ENCODE measurements around the gene PFKFB1. TPM values are rescaled to one million over a fixed set of nuclear protein-coding genes. Genes with fewer than 3 reads are reported as not detected.

Gene PFKFB1
- total and polyA plus RNA-seq, 4 donors, result 2.9 to 19.2 (median 7.3) TPM

DNA sequence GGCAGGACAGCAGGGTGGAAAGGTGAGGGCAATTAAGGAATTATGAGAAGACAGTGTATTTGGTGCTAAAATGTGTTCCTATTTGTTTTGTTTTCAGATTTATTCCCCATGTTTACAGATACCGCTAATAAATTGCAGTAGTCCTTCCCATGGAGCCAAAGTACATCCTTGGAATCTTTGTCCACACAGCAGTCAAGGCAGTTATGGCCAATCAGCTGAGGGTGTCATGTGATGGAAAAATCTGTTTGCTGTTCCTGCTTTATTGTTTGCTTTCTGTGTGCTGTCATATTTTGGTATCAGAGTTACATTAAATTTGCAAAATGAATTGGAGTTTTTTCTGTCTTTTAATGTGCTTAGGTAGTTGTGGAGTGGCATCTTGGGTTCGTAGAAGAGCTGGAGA is 62.9 kb downstream of the PFKFB1 start:
- no peak overlapping the region for H3K9ac ChIP-seq (ENCODE audit: low read depth in 1 of 2, low read length in 2 of 2)
- TF ChIP-seq HNF4A (conservative IDR thresholded peaks at IDR 0.05) (no peak), YY1 (IDR thresholded peaks at IDR 0.05) (no peak), FOXA1 (IDR thresholded peaks at IDR 0.05) (no peak), EGR1 (IDR thresholded peaks at IDR 0.05; ENCODE audit: low read depth in 2 of 2) (no peak)
- TF ChIP-seq, protein P1, sequence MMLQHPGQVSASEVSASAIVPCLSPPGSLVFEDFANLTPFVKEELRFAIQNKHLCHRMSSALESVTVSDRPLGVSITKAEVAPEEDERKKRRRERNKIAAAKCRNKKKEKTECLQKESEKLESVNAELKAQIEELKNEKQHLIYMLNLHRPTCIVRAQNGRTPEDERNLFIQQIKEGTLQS (IDR thresholded peaks at IDR 0.05), result no peak
- WGBS, result 58% methylated on average over 2 of the region's 2 CpGs
- H3K4me3 ChIP-seq (ENCODE audit: low read depth in 1 of 3, low read length in 3 of 3), result no peak overlapping the region
- no peak for DNase-seq (ENCODE audit: low spot score)
- no peaks in the 10 kb centered on the region for H3K4me1 ChIP-seq (ENCODE audit: control insufficient read depth in 4 of 4, insufficient read depth in 4 of 4, low read length in 3 of 4)
- H3K27ac ChIP-seq (ENCODE audit: low read depth in 1 of 2, low read length in 2 of 2), result no peak overlapping the region
- peaks cover 0 to 20% (median 15%) of the 10 kb centered on the region in 4 donors for H3K36me3 ChIP-seq (ENCODE audit: control insufficient read depth in 4 of 4, insufficient read depth in 3 of 4, low read depth in 1 of 4, low read length in 3 of 4)
- peaks cover 0 to 3% (median 1%) of the 10 kb centered on the region in 4 donors for H3K9me3 ChIP-seq (ENCODE audit: control insufficient read depth in 4 of 4, low read length in 3 of 4)
- H3K27me3 ChIP-seq (ENCODE audit: control insufficient read depth in 4 of 4, insufficient read depth in 4 of 4, low read length in 3 of 4), result peaks cover 0 to 3% (median 0%) of the 10 kb centered on the region in 4 donors

DNA sequence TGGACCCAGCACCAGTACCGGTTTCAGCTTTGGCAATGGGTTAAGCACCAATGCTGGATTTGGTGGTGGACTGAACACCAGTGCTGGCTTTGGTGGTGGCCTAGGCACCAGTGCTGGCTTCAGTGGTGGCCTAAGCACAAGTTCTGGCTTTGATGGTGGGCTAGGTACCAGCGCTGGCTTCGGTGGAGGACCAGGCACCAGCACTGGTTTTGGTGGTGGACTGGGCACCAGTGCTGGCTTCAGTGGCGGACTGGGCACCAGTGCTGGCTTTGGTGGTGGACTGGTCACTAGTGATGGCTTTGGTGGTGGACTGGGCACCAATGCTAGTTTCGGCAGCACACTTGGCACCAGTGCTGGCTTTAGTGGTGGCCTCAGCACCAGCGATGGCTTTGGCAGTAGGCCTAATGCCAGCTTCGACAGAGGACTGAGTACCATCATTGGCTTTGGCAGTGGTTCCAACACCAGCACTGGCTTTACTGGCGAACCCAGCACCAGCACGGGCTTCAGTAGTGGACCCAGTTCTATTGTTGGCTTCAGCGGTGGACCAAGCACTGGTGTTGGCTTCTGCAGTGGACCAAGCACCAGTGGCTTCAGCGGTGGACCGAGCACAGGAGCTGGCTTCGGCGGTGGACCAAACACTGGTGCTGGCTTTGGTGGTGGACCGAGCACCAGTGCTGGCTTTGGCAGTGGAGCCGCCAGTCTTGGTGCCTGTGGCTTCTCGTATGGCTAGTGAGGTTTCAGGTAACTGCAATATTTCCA is 63.5 kb downstream of the PFKFB1 start:
- no peak for DNase-seq (ENCODE audit: low spot score)
- H3K36me3 ChIP-seq (ENCODE audit: control insufficient read depth in 4 of 4, insufficient read depth in 3 of 4, low read depth in 1 of 4, low read length in 3 of 4), result peaks cover 0 to 18% (median 15%) of the 10 kb centered on the region in 4 donors
- H3K4me3 ChIP-seq (ENCODE audit: low read depth in 1 of 3, low read length in 3 of 3), result no peak overlapping the region
- H3K9ac ChIP-seq (ENCODE audit: low read depth in 1 of 2, low read length in 2 of 2), result no peak overlapping the region
- no peak for TF ChIP-seq JUND (IDR thresholded peaks at IDR 0.05)
- TF ChIP-seq, protein P1 (IDR thresholded peaks at IDR 0.05), result no peak
- TF ChIP-seq YY1 (IDR thresholded peaks at IDR 0.05), result no peak
- TF ChIP-seq FOXA1 (IDR thresholded peaks at IDR 0.05), result no peak
- no peak for TF ChIP-seq SP1 (IDR thresholded peaks at IDR 0.05)
- no peak for TF ChIP-seq GABPA (IDR thresholded peaks at IDR 0.05 in 1 of 2, conservative IDR thresholded peaks at IDR 0.05 in 1 of 2)
- TF ChIP-seq EGR1 (IDR thresholded peaks at IDR 0.05; ENCODE audit: low read depth in 2 of 2), result no peak
- TF ChIP-seq MAX (IDR thresholded peaks at IDR 0.05), result no peak
- TF ChIP-seq, protein P2, sequence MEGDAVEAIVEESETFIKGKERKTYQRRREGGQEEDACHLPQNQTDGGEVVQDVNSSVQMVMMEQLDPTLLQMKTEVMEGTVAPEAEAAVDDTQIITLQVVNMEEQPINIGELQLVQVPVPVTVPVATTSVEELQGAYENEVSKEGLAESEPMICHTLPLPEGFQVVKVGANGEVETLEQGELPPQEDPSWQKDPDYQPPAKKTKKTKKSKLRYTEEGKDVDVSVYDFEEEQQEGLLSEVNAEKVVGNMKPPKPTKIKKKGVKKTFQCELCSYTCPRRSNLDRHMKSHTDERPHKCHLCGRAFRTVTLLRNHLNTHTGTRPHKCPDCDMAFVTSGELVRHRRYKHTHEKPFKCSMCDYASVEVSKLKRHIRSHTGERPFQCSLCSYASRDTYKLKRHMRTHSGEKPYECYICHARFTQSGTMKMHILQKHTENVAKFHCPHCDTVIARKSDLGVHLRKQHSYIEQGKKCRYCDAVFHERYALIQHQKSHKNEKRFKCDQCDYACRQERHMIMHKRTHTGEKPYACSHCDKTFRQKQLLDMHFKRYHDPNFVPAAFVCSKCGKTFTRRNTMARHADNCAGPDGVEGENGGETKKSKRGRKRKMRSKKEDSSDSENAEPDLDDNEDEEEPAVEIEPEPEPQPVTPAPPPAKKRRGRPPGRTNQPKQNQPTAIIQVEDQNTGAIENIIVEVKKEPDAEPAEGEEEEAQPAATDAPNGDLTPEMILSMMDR (IDR thresholded peaks at IDR 0.05; ENCODE audit: low read depth, low read length, missing input control), result no peak
- TF ChIP-seq RAD21 (IDR thresholded peaks at IDR 0.05), result no peak
- H3K27me3 ChIP-seq (ENCODE audit: control insufficient read depth in 4 of 4, insufficient read depth in 4 of 4, low read length in 3 of 4), result peaks cover 0 to 3% (median 0%) of the 10 kb centered on the region in 4 donors
- no peak overlapping the region for H3K27ac ChIP-seq (ENCODE audit: low read depth in 1 of 2, low read length in 2 of 2)
- peaks cover 0 to 3% (median 1%) of the 10 kb centered on the region in 4 donors for H3K9me3 ChIP-seq (ENCODE audit: control insufficient read depth in 4 of 4, low read length in 3 of 4)
- no peaks in the 10 kb centered on the region for H3K4me1 ChIP-seq (ENCODE audit: control insufficient read depth in 4 of 4, insufficient read depth in 4 of 4, low read length in 3 of 4)
- WGBS, result 94% methylated on average over 17 of the region's 17 CpGs

DNA sequence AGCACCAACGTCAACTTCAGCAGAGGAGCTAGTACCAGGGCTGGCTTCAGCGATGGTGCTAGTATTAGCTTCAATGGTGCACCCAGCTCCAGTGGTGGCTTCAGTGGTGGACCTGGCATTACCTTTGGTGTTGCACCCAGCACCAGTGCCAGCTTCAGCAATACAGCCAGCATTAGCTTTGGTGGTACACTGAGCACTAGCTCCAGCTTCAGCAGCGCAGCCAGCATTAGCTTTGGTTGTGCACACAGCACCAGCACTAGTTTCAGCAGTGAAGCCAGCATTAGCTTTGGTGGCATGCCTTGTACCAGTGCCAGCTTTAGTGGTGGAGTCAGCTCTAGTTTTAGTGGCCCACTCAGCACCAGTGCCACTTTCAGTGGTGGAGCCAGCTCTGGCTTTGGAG is 65.1 kb downstream of the PFKFB1 start:
- TF ChIP-seq REST (IDR thresholded peaks at IDR 0.05), result no peak
- no peak for TF ChIP-seq HNF4A (conservative IDR thresholded peaks at IDR 0.05)
- TF ChIP-seq, protein P3, sequence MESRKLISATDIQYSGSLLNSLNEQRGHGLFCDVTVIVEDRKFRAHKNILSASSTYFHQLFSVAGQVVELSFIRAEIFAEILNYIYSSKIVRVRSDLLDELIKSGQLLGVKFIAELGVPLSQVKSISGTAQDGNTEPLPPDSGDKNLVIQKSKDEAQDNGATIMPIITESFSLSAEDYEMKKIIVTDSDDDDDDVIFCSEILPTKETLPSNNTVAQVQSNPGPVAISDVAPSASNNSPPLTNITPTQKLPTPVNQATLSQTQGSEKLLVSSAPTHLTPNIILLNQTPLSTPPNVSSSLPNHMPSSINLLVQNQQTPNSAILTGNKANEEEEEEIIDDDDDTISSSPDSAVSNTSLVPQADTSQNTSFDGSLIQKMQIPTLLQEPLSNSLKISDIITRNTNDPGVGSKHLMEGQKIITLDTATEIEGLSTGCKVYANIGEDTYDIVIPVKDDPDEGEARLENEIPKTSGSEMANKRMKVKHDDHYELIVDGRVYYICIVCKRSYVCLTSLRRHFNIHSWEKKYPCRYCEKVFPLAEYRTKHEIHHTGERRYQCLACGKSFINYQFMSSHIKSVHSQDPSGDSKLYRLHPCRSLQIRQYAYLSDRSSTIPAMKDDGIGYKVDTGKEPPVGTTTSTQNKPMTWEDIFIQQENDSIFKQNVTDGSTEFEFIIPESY (IDR thresholded peaks at IDR 0.05), result no peak
- TF ChIP-seq SP1 (IDR thresholded peaks at IDR 0.05), result no peak
- no peak for TF ChIP-seq JUND (IDR thresholded peaks at IDR 0.05)
- TF ChIP-seq RXRA (IDR thresholded peaks at IDR 0.05), result no peak
- no peak for TF ChIP-seq HNF4G (IDR thresholded peaks at IDR 0.05)
- TF ChIP-seq FOXA2 (IDR thresholded peaks at IDR 0.05), result no peak
- no peak for TF ChIP-seq TAF1 (conservative IDR thresholded peaks at IDR 0.05)
- no peak for TF ChIP-seq MAX (IDR thresholded peaks at IDR 0.05)
- no peak for TF ChIP-seq FOXA1 (IDR thresholded peaks at IDR 0.05)
- TF ChIP-seq EGR1 (IDR thresholded peaks at IDR 0.05; ENCODE audit: low read depth in 2 of 2), result no peak
- TF ChIP-seq, protein P1 (IDR thresholded peaks at IDR 0.05), result no peak
- Histone ChIP-seq H3K36me3 (ENCODE audit: control insufficient read depth in 4 of 4, insufficient read depth in 3 of 4, low read depth in 1 of 4, low read length in 3 of 4) (peaks cover 0 to 14% (median 11%) of the 10 kb centered on the region in 4 donors), H3K9ac (ENCODE audit: low read depth in 1 of 2, low read length in 2 of 2) (no peak overlapping the region), H3K4me3 (ENCODE audit: low read depth in 1 of 3, low read length in 3 of 3) (no peak overlapping the region), H3K27ac (ENCODE audit: low read depth in 1 of 2, low read length in 2 of 2) (no peak overlapping the region), H3K27me3 (ENCODE audit: control insufficient read depth in 4 of 4, insufficient read depth in 4 of 4, low read length in 3 of 4) (peaks cover 0 to 3% (median 0%) of the 10 kb centered on the region in 4 donors), H3K4me1 (ENCODE audit: control insufficient read depth in 4 of 4, insufficient read depth in 4 of 4, low read length in 3 of 4) (no peaks in the 10 kb centered on the region), H3K9me3 (ENCODE audit: control insufficient read depth in 4 of 4, low read length in 3 of 4) (peaks cover 0 to 3% (median 1%) of the 10 kb centered on the region in 4 donors)
- WGBS, result 94% methylated on average over 3 of the region's 3 CpGs
- no peak for DNase-seq (ENCODE audit: low spot score)
